Stromal cell of bone marrow (primary cell): ENCODE data around the gene ANXA5.
"Not testable (repeated sequence)": the region's sequence is repeated elsewhere in the genome, so short reads cannot be mapped to it uniquely, and the experiment has no call there.

Source experiments
- DNase-seq: peaks from one replicate; pipeline ENCODE4 v3.0.0-alpha.2; 2012; ENCODE audit warnings: low read depth

The ANXA5 gene

GRCh38 chr4:121679267-121679666 lies 17.5 kb downstream of the ANXA5 start:
- no peak for DNase-seq

GRCh38 chr4:121677524-121677923 lies 19.3 kb downstream of the ANXA5 start:
- no peak for DNase-seq

DNA sequence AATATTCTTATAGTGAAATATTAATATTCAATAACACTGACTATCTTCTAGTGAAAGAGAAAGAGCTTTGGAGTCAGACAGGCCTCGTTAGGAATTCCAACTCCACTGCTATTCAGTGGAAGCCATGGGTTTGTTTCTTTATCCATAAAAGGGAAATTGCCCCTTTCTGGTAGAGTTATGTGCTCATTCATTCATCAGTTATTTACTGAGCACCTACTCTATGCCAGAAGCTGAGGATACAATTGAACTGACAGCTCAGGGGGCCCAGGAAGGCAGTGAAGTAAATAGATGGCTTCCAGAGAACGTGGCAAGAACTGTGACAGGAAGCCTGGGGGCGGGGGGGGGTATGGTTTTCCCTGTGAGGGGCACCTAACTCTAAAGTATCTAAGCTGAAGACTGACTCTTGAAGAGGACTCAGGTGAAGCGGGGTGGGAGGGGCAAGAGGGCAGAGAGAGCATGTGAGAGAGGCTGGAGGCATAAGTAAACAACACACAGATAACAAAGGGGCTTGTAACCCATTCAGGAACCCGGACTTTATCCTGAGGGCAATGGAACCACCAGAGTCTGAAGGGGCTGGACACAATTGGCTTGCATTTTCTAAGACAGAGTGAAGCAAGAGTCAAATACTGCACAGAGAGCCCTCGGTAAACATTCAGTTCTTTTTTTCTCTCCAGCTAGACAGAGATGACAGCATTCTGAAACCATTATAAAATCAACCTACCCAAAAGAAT lies 20.3 kb downstream of the ANXA5 start:
- no peak for DNase-seq

DNA sequence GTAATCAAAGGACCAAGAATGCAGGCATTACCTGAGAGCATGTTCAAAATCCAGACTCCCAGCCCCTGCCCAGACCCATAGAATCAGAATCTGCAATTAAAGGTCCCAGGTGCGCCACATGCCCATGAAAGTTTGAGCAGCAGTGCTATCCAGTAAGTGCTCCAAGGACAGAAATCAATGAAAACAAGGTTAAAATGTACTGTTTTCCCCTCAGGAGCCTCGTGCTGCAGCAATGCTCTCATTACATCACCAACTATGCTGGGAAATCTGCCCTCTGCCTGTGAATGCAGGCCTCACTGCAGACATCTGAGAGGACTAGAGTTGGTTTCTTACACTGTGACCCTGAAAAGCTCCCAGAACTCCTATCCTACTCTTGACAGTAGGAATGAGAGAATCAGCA lies 21.1 kb downstream of the ANXA5 start:
- no peak for DNase-seq

DNA sequence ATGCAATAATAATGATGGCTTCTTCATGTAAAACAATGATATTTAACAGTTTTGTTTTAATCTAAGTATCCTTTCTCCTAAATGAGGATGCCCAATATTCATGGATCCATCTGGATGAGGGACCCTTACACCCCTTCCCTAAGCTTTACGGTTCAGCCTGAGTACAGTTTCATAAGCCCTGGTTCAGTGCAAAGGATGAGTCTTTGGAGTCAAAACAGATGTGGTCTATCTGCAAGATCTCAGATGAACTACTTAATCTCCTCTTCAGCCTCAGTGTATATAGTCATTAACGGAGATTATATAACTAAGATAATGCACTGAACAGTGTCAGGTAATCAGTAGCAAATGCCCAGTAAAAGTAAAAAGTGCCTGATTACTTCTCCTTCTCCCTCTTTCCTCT lies 22.1 kb downstream of the ANXA5 start:
- DNase-seq, result no peak

- no peak for DNase-seq
Observed at GRCh38 chr4:121674191-121674590, 22.6 kb downstream of the ANXA5 start.

DNA sequence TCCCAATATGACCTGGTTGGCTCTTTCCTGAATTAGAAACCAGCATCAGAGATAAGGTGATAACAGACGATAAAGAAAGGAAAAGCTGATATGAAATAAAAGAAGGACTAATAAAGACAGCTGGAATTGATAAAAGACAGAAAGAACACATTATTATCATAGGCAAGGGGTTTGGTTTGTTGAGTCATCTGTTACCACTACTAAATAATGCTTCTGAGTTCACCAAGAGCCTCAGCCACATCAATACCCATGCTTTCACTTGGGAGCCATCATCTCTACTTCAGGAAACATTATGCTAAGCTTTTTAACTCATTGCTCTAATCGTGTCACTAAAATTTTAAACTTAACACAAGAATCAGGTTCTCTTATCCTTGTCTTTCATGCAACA lies 27.6 kb downstream of the ANXA5 start:
- peak; percentile 57 for DNase-seq

DNA sequence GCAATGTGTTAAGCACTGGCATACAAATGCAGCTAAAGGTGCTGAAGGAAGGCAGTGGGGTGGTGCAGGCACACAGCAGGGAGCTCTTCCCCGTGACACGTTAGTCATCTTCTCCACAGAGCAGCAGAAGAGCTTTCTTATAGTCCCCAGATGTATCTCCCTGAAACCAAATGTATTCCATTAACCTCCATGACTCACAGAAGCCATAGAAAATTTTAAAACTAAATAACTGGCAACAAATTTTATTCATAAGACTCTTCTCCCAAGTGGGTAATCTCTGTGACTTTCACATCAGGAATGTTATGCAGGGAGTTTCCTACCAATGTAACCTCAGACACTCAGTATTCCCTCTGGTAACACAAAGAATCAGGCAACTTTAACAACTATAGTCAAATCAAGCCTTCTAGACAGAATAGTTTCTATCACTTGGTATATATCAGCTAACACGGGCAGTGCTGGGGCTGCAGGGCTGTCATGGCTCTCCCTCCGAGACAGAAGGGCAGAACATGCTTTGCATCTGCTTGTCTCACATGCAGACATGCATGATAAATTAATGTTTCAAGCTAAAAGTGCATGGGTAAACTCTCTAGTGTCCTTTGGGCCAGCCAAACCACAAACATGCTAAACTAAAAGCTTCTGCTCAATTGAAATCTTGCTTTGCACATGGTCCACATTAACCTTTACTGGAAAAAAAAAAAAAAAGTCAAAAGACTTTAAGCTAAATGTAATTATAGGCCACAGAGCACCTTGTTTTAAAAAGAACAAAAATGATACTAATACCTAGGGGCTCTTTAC lies 28.2 kb downstream of the ANXA5 start:
- peak; percentile 98 for DNase-seq

DNA sequence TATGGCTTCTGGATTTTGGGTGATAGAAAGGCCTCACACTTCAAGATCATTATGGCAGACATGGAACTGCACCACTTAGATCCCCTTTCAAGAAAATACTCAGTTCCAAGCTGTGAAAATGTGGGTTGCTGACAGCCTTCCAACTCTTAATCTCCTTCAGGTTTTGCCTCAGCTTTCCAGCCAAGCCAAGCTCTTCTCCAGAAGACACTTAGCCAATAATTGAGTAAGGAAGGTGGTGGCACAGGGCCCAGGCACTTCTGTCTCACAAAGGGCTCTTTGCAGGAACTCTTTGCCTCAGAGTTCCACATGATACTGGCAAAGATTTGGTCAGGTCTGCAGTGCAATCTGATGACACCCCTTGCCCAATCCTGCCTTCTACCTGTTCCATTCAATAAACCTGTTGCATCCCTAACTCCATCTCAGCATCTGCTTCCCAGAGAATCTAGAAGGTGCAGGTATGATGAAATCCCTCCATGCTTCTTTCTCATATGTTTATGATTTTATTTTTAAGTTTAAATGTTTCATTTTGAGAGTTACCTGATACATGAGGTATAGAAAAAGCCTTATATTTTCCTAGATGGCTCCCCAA lies 30.6 kb downstream of the ANXA5 start:
- DNase-seq, result no peak

GRCh38 chr4:121665371-121665770 lies 31.4 kb downstream of the ANXA5 start:
- no peak for DNase-seq

- DNase-seq, result no peak
Observed at GRCh38 chr4:121662225-121662624, 34.6 kb downstream of the ANXA5 start.

DNA sequence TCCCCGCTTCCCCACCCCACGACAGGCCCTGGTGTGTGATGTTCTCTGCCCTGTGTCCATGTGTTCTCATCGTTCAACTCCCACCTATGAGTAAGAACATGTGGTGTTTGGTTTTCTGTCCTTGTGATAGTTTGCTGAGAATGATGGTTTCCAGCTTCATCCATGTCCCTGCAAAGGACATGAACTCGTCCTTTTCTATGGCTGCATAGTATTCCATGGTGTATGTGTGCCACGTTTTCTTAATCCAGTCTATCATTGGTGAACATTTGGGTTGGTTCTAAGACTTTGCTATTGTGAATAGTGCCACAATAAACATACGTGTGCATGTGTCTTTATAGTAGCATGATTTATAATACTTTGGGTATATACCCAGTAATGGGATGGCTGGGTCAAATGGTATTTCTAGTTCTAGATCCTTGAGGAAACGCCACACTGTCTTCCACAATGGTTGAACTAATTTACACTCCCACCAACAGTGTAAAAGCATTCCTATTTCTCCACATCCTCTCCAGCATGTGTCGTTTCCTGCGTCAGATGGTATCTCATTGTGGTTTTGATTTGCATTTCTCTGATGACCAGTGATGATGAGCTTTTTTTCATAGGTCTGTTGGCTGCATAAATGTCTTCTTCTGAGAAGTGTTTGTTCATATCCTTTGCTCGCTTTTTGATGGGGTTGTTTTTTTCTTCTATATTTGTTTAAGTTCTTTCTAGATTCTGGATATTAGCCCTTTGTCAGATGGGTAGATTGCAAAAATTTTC lies 36.4 kb downstream of the ANXA5 start:
- DNase-seq, result not testable (repeated sequence)

- no peak for DNase-seq
Observed at GRCh38 chr4:121658125-121658524, 38.7 kb downstream of the ANXA5 start.

DNA sequence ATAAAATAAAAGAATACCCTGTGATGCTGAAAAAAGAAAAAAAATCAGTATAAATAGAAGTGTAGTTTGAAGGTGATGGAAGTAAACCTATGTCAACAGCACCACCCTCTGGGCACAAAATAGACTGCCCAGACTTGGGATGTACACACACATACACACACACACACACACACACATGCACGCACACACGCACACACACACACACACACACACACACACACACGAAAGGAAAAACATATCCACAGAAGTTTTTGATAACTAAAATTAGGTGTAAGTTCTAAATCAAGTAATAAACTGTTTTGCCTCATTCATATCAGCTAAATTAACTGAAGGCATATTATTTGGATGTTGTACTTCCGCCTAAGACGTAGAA lies 40.5 kb downstream of the ANXA5 start:
- peak; percentile 70 for DNase-seq

GRCh38 chr4:121655320-121656268 lies 41.2 kb downstream of the ANXA5 start:
- DNase-seq, result peak; percentile 54

DNA sequence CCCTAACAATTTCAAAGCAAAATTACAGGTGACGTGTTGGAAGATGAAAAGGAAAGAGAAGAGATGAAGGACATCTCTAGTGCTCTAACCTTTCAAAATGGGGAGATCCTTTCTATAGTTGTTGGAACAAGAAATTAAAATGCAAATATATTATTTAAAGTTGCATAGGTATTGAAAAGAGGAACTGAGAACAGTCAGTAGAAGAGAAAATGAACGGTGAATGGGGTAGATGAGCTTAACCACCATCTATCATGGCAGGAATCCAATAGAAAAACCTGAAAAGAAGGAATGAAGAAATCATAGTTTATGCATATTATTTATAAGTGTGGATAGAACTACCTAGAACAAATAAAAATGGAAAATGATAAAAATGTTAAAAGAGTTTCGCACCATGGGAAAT lies 42.0 kb downstream of the ANXA5 start:
- DNase-seq, result no peak

DNA sequence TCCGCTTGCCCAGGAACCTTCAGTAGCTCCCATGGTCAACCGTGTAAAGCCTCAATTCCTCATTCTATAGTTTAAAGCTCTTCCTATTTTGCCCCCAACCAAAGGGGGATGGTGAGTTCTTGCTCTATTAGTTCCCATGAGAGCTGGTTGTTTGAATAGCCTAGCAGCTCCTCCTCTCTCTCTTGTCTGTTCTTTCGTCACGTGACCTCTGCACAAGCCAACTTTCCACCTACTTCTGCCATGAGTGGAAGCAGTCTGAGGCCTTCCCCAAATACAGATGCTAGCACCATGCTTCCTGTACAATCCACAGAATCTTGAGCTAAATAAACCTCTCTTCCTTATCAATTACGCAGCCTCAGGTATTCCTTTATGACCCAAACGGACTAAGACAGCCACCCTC lies 42.8 kb downstream of the ANXA5 start:
- no peak for DNase-seq

DNA sequence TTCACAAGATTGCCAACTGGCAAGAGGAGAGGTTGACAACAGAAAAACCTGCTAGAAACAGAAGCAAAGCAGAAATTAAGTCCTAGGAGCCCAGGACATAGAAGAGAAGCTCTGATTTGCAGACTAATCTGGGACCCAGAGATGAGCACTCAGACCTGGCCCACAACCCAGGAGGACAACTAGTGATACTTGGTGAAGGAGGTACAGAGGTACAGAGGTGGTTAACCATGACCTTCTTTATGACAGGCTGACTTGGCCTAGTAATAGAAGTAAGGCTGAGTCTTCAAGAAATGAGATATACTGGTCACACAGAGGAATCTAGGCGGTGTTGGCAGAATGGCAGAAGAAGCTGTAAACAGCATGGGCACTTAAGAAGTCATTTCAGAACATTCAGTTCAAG lies 43.6 kb downstream of the ANXA5 start:
- no peak for DNase-seq

DNA sequence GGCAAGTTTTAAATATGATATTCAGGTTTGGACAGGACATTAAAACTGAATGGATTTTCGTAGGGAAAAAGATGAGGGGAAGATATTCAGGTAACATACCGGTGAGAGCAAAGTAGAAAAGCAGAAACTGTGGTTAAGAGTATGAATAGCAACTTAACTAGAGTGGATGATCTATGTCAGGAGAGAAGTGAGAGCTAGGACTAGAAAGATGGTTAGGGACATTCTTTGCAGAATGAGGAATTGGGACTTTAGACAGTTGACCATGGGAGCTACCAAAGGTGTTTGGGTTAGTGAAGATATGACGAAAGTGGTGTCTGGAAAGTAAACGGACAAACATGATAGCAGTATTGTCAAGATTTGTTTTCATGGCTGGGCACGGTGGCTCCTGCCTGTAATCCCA lies 45.2 kb downstream of the ANXA5 start:
- no peak for DNase-seq

- no peak for DNase-seq
Observed at GRCh38 chr4:121650741-121651140, 46.0 kb downstream of the ANXA5 start.

GRCh38 chr4:121648516-121648915 lies 48.3 kb downstream of the ANXA5 start:
- DNase-seq, result peak; percentile 78
